NCI-H1048 (cell line): ENCODE measurements around the gene SPATA6L.

ENCODE experiments used
- DNase-seq: peaks from one replicate; lab custom pipeline; 2025; lab: John Stamatoyannopoulos, UW

The SPATA6L gene

DNA sequence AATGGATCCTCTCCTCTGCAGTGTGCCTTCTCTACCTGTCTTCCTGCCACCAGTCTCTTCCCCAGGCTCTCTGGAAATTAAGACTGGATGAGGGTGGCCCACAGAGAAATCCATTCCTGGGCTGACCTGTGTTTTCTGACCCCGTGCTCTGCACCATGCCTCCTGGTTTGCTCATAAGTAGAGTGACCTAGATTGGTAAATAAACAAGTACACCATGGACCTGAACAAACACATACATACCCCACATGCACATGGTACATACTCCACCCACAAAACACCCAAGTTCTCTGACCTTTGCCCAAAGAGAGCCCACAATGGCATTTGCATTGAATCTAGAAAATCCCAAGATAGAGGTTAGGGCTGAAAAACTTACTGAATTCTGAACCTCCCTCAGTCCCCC is 81.6 kb downstream of the SPATA6L start:
- DNase-seq: no peak

GRCh38 chr9:4583001-4583400 is 83.3 kb downstream of the SPATA6L start:
- no peak for DNase-seq

DNA sequence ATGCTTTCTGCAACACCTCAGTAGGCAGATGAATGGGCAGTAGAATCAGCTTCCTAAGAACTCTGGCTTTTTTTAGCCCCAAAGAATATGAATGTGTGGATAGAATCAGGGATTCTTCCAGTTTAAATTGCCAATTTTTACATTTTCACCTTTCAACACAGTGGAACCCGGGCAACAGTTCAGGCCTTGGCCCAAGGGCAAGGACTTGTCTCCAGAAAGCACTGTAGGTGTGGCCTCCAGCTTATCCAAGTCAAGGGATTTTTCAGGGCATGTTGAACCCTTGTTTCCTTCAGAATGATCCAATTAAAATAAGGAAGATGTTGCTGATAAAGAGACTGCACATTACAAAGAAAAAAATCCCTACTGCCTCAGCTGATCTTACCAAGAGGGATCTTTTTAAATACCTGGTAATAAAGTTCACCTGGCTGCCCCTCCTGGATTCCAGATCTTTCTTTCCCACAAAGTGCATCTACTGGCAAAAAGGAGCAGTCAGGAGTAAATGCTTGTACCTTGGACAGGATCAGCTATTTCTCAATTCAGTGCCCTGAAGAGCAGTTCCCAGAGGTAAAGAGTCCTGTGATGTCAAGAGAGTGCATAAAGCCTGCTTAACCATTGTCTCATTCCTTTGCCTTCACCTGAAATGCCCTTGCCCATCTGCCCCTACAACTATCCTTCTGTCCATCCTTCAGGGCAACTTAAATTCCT is 84.3 kb downstream of the SPATA6L start:
- no peak for DNase-seq

DNA sequence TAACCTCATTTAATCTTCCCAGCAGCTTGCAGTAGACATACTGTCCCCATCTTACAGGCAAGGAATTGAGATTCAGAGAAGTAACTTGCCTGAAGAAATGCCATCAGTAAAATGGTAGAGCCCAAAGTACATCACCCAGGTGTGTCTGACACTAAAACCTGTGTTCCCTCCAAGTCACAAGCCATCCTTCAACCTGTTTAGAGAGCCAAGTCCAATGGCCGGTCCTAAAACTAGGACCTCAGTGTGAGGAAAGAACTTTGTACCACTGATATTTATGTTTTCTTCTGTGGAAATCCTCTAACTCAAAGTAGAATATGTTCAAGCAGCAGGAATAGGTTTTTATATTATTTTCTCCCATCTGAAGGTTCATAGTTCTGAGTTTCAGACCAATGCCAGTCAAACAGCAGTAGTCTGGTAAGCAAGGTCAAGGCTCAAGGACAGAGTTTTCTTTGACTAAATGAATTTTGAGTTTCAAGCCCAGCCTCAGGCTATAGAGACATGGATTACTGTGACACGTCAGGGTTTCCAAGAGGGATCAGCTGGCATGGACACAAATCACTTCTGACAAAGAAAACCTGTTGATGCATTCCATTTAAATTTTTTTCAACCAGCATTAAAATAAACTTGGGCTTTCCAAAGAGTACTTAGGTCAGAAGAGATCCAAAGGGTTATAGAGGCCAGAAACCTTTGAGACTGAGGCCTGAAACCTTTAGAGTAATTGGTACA is 85.1 kb downstream of the SPATA6L start:
- DNase-seq: no peak

- no peak for DNase-seq
Observed at GRCh38 chr9:4579001-4579400, 87.3 kb downstream of the SPATA6L start.

GRCh38 chr9:4576448-4576847 is 89.8 kb downstream of the SPATA6L start:
- DNase-seq: no peak

DNA sequence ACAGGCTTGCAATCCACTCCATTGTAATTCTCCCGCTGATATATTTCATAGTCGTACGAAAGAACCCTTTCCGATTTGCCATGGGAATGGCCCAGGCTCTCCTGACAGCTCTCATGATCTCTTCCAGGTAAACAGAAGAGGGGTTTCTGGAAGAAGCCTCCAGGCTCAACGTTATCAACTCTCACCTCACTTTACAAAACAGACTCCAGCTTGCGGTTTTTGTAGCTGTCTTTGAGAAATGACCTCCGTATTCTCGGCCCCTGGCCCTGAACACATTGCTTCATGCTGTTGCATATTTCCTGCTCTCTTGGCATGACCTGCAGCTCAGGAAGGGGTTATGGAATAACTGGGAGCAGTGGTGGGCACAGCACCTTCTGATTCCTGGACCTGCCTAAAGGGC is 90.3 kb downstream of the SPATA6L start:
- DNase-seq: no peak

DNA sequence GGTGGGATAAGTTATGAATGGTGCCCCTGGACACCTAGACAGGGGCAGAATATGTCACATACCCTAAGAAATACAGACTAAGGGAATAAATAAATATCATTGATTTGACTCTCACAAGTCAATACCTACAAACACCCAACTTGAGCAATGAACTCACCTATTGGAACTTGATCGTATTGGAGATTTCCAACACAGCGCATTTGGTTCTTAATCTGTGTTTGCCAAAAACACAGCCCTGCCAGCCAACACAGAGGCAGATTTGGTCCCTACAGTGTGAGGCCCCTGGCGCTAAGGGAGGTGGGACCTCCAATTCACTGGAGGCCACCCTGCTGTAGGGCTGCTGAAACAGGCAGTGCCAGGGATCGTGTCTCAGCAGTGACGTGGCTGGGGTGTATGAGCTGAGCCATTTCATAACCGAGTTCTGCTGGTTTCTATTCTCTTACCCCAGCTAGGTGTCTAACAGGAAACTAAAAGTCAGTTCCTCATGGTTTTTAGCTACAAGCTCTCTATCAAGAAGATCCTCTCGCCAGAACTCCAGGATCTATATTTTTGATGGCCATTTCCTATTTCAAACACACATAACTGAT is 91.5 kb downstream of the SPATA6L start:
- no peak for DNase-seq

DNA sequence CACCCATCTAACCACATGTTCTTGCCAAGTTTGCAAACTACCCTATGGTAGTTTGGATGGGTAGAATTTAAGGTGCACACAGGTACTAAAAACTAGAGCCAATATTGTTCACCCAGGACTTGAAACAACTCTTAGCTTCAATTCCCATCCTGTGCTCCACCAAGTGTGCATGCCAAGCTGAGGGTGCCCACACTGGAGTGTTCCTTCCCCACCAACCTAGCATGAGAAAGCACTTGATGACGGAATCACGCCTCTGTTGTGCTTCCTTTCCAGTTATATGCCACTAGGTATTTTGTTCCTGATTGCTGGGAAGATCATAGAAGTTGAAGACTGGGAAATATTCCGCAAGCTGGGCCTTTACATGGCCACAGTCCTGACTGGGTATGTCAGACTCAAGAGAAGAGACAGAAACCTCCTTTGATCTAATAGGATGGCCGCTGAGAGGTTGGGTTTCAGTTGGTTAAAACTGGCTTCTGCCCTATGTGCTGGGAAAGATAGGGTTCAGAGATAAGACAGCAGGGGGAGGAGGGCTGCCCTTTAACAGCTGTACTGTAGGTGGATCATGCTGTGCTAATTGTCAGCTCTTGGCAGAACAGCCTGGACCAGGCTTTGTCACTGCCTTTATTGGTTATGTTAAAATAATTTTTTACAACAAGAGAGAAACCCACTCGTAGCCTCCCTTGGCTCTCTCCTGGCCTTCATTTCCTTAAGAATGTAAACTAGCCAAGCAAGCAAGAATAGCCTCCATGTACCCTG is 92.5 kb downstream of the SPATA6L start:
- DNase-seq: no peak

- no peak for DNase-seq
Observed at GRCh38 chr9:4573176-4573575, 93.1 kb downstream of the SPATA6L start.

- DNase-seq: no peak
Observed at GRCh38 chr9:4572184-4572826, 94.0 kb downstream of the SPATA6L start.

DNA sequence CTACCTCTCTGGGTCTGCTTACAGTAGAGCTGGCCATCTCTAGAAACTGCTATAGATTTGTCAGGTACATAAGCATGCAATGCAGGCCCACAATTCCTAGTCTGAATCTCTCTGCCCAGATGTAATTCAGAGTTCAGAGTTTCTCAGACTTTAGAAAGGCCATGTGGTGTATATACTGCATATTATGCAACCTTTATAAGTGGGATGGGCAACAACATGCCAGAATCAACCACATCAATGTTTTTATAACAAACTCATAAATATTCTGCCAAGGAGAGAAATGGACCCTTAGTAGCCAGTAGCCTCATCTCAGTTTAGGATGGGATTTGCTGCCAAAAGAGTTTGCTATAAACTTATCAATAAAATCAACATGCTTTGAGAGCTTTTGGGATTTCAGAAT is 97.2 kb downstream of the SPATA6L start:
- DNase-seq: no peak

DNA sequence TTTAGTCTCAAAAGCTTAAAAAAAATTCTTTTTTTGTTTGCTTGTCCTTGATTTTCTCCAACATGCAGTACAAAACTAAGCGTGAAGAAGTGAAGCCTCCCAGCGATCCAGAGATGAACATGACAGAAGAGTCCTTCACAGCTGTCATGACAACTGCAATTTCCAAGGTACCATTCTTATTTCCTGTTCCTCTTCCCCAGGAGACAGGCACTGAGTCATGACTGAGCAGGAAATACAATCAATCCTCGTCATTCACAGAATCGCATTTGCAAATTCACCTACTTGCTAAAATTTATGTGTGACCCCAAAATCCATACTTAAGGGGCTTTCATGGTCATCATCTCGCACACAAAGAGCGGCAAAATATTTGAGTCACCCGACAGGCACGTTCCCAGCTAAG is 98.7 kb downstream of the SPATA6L start:
- no peak for DNase-seq

- DNase-seq: no peak
Observed at GRCh38 chr9:4566806-4567205, 99.5 kb downstream of the SPATA6L start.

DNA sequence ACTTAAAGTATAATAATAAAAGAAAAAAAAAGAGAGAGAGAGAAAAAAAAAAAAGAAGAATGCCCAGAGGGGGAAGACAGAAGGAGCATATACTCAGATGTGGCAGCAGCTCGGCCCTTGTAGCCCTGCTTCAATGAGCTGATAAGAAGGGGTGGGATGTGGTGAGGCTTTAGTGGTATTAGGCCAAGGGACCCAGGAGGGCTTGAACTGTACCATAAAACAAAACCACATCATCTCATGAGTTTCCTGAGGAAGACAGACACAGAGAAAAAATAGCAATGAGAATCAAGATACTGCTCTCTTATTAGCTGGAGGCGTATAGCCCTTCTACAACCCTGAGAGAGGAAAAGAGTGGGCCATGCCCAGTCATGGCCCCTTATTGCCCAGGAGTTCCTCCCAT is 103.2 kb downstream of the SPATA6L start:
- DNase-seq: no peak

- no peak for DNase-seq
Observed at GRCh38 chr9:4559261-4560182, 106.8 kb downstream of the SPATA6L start.

DNA sequence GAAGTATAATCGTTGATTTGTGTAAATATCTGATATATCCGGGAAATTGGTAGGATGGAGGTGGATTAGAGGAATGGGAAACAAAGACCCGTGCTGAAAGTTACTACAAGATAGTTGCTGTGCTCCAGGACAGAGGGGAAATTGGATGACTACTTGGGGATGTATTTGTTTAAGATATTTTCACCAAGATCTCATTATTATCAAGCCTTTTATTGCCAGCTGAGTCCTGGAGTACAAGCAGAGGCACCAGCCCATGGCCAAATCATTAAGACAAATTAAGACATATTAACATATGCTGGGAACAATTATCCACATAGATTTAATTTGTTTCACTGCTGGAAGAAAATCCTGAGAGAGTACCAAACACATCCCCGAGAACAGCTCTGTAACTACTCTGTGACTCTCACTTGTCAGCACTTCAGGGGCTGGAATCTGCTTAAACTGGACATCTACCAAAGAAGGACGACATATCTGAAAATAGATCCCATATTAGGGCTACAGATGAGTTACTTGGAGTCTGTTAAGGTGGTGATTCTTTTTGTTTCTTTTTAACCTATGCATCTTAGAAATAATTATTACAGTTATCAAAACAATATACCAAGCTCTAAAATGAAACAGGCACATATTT is 107.8 kb downstream of the SPATA6L start:
- no peak for DNase-seq

GRCh38 chr9:4555236-4555635 is 111.0 kb downstream of the SPATA6L start:
- no peak for DNase-seq

DNA sequence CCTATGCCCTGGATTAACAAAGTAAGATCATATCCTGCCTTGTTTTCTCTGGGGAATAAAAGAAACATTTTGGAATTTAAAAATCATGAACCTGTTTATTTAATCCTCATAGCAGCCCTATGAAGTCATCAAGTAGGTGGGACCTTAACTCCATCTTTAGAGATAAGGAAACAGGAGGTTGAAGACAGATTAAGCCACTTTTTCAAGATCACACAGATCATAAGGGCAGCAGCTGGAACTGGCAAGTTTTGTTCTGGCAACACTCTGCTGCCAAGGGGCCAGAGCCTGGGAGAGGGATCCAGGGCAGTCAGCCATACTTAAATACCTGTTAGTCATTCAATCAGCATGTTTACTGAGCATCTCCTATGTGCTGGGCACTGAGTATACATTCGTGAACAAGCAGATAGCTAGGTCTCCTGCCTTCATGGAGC is 112.3 kb downstream of the SPATA6L start:
- DNase-seq: no peak

- DNase-seq: no peak
Observed at GRCh38 chr9:4550777-4551484, 115.3 kb downstream of the SPATA6L start.
